ENCODE data around the gene EEPD1.

Gene EEPD1

DNA sequence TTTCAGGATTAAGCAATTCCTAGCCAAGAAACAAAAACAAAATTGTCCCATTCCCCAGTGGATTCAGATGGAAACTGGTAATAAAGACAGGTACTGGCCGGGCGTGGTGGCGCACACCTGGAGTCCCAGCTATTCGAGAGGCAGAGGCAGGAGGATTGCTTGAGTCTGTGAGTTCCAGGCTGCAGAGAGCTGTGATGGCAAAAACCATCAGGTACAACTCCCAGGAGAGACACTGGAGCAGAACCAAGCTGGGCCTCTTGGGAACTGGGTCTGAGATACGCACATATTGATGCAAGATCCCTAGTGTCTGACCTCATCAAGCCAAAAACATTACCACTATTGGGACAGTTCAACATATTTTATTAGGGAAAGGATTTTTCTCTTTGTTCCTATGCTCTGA is 152.6 kb downstream of the EEPD1 start:
- no peak overlapping the region for H3K9ac ChIP-seq (ENCODE audit: low read length)
- no peaks in the 10 kb centered on the region for H3K79me2 ChIP-seq (ENCODE audit: low read length)
- no peak overlapping the region for H3K4me2 ChIP-seq (ENCODE audit: low read length)
- H2AFZ ChIP-seq (ENCODE audit: low read depth, low read length) = no peak overlapping the region
- H3K4me3 ChIP-seq (ENCODE audit: low read length) = no peak overlapping the region
- no peaks in the 10 kb centered on the region for H3K9me3 ChIP-seq (ENCODE audit: insufficient read depth, low read length)
- H3K36me3 ChIP-seq (replicated peaks; ENCODE audit: low read depth, low read length) = no peaks in the 10 kb centered on the region
- no peaks in the 10 kb centered on the region for H3K4me1 ChIP-seq (ENCODE audit: low read length)
- H3K27ac ChIP-seq (ENCODE audit: low read length) = no peak overlapping the region
- no peaks in the 10 kb centered on the region for H4K20me1 ChIP-seq (ENCODE audit: insufficient read depth, low read length)
- no peaks in the 10 kb centered on the region for H3K27me3 ChIP-seq (ENCODE audit: low read depth, low read length)
- TF ChIP-seq, protein P1, sequence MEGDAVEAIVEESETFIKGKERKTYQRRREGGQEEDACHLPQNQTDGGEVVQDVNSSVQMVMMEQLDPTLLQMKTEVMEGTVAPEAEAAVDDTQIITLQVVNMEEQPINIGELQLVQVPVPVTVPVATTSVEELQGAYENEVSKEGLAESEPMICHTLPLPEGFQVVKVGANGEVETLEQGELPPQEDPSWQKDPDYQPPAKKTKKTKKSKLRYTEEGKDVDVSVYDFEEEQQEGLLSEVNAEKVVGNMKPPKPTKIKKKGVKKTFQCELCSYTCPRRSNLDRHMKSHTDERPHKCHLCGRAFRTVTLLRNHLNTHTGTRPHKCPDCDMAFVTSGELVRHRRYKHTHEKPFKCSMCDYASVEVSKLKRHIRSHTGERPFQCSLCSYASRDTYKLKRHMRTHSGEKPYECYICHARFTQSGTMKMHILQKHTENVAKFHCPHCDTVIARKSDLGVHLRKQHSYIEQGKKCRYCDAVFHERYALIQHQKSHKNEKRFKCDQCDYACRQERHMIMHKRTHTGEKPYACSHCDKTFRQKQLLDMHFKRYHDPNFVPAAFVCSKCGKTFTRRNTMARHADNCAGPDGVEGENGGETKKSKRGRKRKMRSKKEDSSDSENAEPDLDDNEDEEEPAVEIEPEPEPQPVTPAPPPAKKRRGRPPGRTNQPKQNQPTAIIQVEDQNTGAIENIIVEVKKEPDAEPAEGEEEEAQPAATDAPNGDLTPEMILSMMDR (IDR thresholded peaks at IDR 0.05; ENCODE audit: low read depth, low read length) = no peak
- TF ChIP-seq EZH2phosphoT487 (IDR thresholded peaks at IDR 0.05; ENCODE audit: low read depth) = no peak

DNA sequence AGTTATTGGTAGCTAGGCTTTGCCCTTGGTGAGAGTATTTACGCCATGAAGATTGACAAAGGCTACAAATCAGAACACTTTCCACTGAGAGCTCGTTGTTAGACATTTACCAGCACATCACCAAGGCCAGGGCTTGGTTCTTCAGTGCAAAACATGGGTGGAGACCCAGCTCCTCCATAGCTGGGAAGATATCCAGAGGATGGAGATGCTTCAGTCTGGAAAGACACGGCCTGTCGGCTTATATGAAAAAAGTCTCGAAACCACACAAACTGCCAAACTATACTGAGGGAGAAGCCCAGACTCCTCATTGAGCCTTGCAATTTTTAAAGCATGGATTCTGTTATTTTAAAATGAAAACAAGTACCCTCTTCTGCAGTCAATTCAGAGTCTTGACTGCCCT is 153.2 kb downstream of the EEPD1 start:
- TF ChIP-seq EZH2phosphoT487 (IDR thresholded peaks at IDR 0.05; ENCODE audit: low read depth) = no peak
- TF ChIP-seq, protein P1 (IDR thresholded peaks at IDR 0.05; ENCODE audit: low read depth, low read length) = no peak

GRCh38 chr7:36306722-36307121 is 153.7 kb downstream of the EEPD1 start:
- no peak overlapping the region for H3K4me2 ChIP-seq (ENCODE audit: low read length)
- H3K79me2 ChIP-seq (ENCODE audit: low read length) = no peaks in the 10 kb centered on the region
- H3K4me1 ChIP-seq (ENCODE audit: low read length) = no peaks in the 10 kb centered on the region
- H4K20me1 ChIP-seq (ENCODE audit: insufficient read depth, low read length) = no peaks in the 10 kb centered on the region
- no peak overlapping the region for H3K9ac ChIP-seq (ENCODE audit: low read length)
- H3K27me3 ChIP-seq (ENCODE audit: low read depth, low read length) = no peaks in the 10 kb centered on the region
- H3K4me3 ChIP-seq (ENCODE audit: low read length) = no peak overlapping the region
- no peaks in the 10 kb centered on the region for H3K9me3 ChIP-seq (ENCODE audit: insufficient read depth, low read length)
- H3K36me3 ChIP-seq (replicated peaks; ENCODE audit: low read depth, low read length) = no peaks in the 10 kb centered on the region
- no peak for TF ChIP-seq EZH2phosphoT487 (IDR thresholded peaks at IDR 0.05; ENCODE audit: low read depth)
- no peak overlapping the region for H3K27ac ChIP-seq (ENCODE audit: low read length)
- no peak overlapping the region for H2AFZ ChIP-seq (ENCODE audit: low read depth, low read length)

More for the DNA sequence above, 153.2 kb downstream of the EEPD1 start:
- no peaks in the 10 kb centered on the region for H3K36me3 ChIP-seq (replicated peaks; ENCODE audit: low read depth, low read length)
- no peak overlapping the region for H3K4me3 ChIP-seq (ENCODE audit: low read length)
- no peaks in the 10 kb centered on the region for H4K20me1 ChIP-seq (ENCODE audit: insufficient read depth, low read length)
- H3K4me1 ChIP-seq (ENCODE audit: low read length) = no peaks in the 10 kb centered on the region
- no peak overlapping the region for H3K4me2 ChIP-seq (ENCODE audit: low read length)
- no peak overlapping the region for H3K9ac ChIP-seq (ENCODE audit: low read length)
- H3K79me2 ChIP-seq (ENCODE audit: low read length) = no peaks in the 10 kb centered on the region
- H3K27me3 ChIP-seq (ENCODE audit: low read depth, low read length) = no peaks in the 10 kb centered on the region
- H3K27ac ChIP-seq (ENCODE audit: low read length) = no peak overlapping the region
- no peak overlapping the region for H2AFZ ChIP-seq (ENCODE audit: low read depth, low read length)
- no peaks in the 10 kb centered on the region for H3K9me3 ChIP-seq (ENCODE audit: insufficient read depth, low read length)

GRCh38 chr7:36308031-36308430 is 155.0 kb downstream of the EEPD1 start:
- Histone ChIP-seq H3K9me3 (ENCODE audit: insufficient read depth, low read length) (no peaks in the 10 kb centered on the region), H3K9ac (ENCODE audit: low read length) (no peak overlapping the region), H3K27ac (ENCODE audit: low read length) (no peak overlapping the region), H3K27me3 (ENCODE audit: low read depth, low read length) (no peaks in the 10 kb centered on the region), H2AFZ (ENCODE audit: low read depth, low read length) (no peak overlapping the region), H3K4me2 (ENCODE audit: low read length) (no peak overlapping the region), H3K79me2 (ENCODE audit: low read length) (no peaks in the 10 kb centered on the region), H3K36me3 (replicated peaks; ENCODE audit: low read depth, low read length) (no peaks in the 10 kb centered on the region), H4K20me1 (ENCODE audit: insufficient read depth, low read length) (no peaks in the 10 kb centered on the region), H3K4me3 (ENCODE audit: low read length) (no peak overlapping the region), H3K4me1 (ENCODE audit: low read length) (peaks cover 7% of the 10 kb centered on the region; the same call in 1 of the 2 replicates)
- no peak for TF ChIP-seq EZH2phosphoT487 (IDR thresholded peaks at IDR 0.05; ENCODE audit: low read depth)
- TF ChIP-seq, protein P1 (IDR thresholded peaks at IDR 0.05; ENCODE audit: low read depth, low read length) = no peak

GRCh38 chr7:36309301-36309700 is 156.2 kb downstream of the EEPD1 start:
- Histone ChIP-seq H3K9me3 (ENCODE audit: insufficient read depth, low read length) (no peaks in the 10 kb centered on the region), H3K27me3 (ENCODE audit: low read depth, low read length) (no peaks in the 10 kb centered on the region), H3K4me2 (ENCODE audit: low read length) (no peak overlapping the region), H3K4me1 (ENCODE audit: low read length) (peaks cover 7% of the 10 kb centered on the region; the same call in 1 of the 2 replicates), H3K27ac (ENCODE audit: low read length) (no peak overlapping the region), H3K79me2 (ENCODE audit: low read length) (no peaks in the 10 kb centered on the region), H4K20me1 (ENCODE audit: insufficient read depth, low read length) (no peaks in the 10 kb centered on the region), H3K9ac (ENCODE audit: low read length) (no peak overlapping the region), H2AFZ (ENCODE audit: low read depth, low read length) (no peak overlapping the region), H3K36me3 (replicated peaks; ENCODE audit: low read depth, low read length) (no peaks in the 10 kb centered on the region), H3K4me3 (ENCODE audit: low read length) (no peak overlapping the region)
- TF ChIP-seq EZH2phosphoT487 (IDR thresholded peaks at IDR 0.05; ENCODE audit: low read depth) = no peak
- TF ChIP-seq, protein P1 (IDR thresholded peaks at IDR 0.05; ENCODE audit: low read depth, low read length) = no peak

All from OCI-LY3 (cell line).